ENCODE results near the gene BAIAP2. TPM values are rescaled to one million over a fixed set of nuclear protein-coding genes. Genes with fewer than 3 reads are reported as not detected.

Gene BAIAP2
- polyA plus RNA-seq, 3 donors from 2014 or later = 1.1 to 5.1 (median 4.7) TPM

DNA sequence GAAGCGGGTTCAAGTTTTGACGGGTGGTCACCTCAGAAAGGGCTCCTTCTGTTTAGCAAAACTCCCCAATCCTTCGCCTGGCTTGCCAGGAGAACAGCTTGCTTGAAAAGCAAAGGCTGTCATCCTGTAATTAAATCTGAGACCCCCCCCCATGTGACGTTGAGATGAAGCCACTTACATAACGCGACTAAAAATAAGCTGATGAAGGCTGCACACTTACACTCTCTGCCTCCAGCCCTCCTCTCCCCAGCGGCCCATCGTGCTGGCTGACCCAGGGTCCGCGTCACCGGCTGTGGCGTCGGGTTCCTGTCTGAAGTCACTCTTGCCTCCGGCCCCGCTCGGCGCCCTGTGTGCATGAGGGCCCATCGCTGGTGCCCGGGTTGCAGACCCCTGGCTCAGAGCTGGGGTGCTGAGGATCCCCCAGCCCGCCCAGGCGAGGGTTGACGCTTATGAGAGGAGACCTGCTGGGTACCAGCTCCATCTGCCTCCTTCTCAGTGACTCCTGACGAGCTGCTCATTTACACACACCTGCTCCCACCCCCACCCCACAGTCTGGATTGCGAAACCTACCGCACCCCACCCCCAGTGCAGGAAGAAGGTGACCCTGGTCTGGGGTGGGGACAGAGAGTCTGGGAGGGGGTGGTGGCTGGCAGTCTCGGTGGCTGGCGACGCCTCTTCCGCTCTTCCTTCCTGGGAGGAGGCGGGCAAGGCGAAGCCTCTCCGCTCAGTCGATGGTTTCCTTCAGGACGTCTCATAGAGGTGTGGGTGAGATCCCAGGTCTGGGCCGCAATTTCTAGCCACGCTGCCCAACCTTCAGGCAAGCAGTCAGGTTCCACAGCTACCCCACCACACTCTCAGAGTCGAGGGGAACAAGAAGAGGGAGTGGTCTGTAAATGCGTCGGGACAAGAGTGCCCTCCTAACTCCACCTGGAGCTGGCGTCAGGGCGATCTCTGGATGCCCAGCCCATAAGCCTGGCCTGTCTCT is 3.1 kb upstream of the BAIAP2 start:
- H3K27me3 Mint-ChIP-seq (ENCODE audit: low read depth in 3 of 3) = peaks cover 9 to 33% (median 14%) of the 10 kb centered on the region in 3 donors
- H3K4me3 Mint-ChIP-seq = peak overlapping the region in 1 of 5 donors; percentile 24
- H3K36me3 Mint-ChIP-seq = peaks cover 0 to 2% (median 0%) of the 10 kb centered on the region in 3 donors
- H3K27ac Mint-ChIP-seq = no peak overlapping the region
- peaks cover 17 to 20% of the 10 kb centered on the region in 2 donors for H3K4me1 Mint-ChIP-seq
- no peak for DNase-seq
- no peaks in the 10 kb centered on the region for H3K9me3 Mint-ChIP-seq

DNA sequence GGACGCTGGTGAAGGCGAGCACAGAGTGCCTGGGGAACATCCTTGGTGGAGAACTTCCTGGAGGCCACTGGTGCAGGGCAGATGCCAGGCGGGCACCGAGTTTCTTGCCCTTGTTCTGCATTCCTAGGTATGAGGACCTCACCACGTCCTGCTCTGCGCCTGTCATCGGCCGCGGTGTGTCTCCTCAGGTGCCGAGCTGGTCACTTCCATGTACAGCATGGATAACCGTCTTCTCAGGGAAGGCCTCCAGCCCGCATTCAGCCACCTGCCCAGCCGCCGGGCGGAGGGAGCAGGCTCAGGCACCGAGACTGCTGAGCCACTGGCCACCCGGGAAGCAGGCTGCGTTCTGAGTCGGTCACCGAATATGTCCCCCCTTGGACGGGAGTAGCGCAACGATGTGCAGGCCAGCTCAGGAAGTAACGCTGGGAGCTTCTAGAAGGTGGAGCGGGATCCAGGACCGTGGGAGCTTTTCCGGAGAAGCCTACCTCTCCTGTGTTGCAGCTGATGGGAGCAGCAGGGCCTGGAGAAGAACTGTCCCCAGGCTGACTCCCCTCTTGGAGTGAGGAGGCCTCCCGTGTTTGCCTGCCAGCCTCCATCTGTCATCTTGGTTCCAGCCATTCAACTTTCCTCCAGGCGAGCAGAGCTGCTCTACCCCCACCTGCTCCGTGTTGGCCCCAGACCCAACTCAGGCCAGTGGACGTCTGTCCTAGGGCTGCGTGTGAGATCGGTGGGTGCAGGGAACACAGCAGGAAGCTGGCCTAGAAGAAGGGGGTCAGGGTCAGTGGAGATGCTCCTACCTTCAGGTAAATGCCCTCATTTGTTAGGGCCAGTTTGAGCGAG is 2.1 kb upstream of the BAIAP2 start:
- Mint-ChIP-seq H3K27me3 (ENCODE audit: low read depth in 3 of 3) (peaks cover 9 to 30% (median 14%) of the 10 kb centered on the region in 3 donors), H3K27ac (peak overlapping the region in 2 of 6 donors; percentile 17 to 53)
- DNase-seq = no peak

DNA sequence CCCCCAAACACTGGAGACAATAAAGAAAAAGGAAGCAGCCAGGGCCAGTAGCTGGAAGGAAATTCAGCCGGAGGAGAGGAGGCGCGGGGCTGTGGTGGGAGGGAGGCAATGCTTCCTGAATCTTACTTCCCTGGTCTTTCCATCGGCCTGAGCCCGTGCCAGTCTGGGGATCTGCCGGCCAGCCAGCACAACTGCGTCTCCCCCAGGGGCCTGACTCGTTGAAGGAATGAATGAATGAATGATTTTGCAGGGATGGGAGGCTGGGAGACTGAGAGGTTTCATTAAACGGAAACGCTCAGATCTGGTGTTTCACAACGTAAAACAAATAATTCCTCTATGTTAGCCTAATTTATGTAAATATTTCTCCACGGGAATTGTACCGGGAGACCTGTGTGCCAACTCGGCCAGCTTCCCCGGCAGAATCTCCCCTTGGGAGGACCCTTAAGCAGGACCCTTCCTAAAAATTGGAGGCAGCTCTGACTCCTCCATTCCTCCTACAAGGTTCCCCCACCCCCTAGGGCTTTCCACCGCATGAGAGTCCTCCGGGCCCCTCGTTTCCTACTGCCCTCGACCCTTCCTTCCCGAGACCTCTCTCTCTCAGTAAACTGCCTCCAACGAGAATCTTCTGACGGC is 1.3 kb upstream of the BAIAP2 start:
- H3K4me1 Mint-ChIP-seq = peaks cover 17 to 21% of the 10 kb centered on the region in 2 donors
- H3K27ac Mint-ChIP-seq = peak overlapping the region in 4 of 6 donors; percentile 17 to 74 (median 36)
- peaks cover 9 to 30% (median 14%) of the 10 kb centered on the region in 3 donors for H3K27me3 Mint-ChIP-seq (ENCODE audit: low read depth in 3 of 3)
- peak overlapping the region; percentile 73 to 83 (median 79) for H3K4me3 Mint-ChIP-seq
- no peaks in the 10 kb centered on the region for H3K9me3 Mint-ChIP-seq
- H3K36me3 Mint-ChIP-seq = no peaks in the 10 kb centered on the region
- DNase-seq = no peak

More for the DNA sequence above, 2.1 kb upstream of the BAIAP2 start:
- Mint-ChIP-seq H3K4me1 (peaks cover 17 to 21% of the 10 kb centered on the region in 2 donors), H3K9me3 (no peaks in the 10 kb centered on the region), H3K4me3 (peak overlapping the region; percentile 73 to 83 (median 79)), H3K36me3 (no peaks in the 10 kb centered on the region)

DNA sequence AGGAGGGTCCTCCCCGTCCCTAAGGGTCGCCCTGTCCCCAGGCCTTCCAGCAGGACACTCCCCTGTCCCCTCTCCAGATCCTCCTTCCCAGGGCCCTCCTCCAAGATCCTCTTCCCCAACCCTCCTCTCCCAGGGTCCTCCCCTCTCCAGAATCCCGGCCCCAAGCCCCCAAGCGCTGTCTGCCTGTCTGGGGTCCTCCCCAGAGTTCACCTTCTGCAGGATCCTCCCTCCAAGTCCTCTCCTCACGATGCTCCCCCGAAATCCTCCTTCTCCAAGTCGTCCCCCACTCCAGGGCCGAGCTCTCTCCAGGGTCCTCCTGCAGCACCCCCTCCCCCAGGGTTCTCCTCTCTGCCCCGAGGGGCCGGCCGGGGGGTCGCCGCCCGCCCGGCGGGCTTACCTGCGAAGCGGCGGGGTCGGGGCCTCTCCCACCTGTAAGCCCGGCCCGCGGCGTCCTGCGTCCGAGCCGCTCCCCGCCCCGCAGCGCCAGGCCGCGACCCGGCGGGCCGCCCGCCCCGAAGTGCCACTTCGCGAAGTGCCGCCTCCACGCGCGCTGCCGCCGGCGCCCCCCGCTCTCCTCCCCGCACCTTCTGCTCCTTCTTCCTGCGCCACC is 678 bp upstream of the BAIAP2 start:
- no peaks in the 10 kb centered on the region for H3K9me3 Mint-ChIP-seq
- H3K36me3 Mint-ChIP-seq = no peaks in the 10 kb centered on the region
- DNase-seq = no peak
- peak overlapping the region; percentile 73 to 91 (median 79) for H3K4me3 Mint-ChIP-seq
- H3K4me1 Mint-ChIP-seq = peaks cover 17 to 21% of the 10 kb centered on the region in 2 donors
- peaks cover 9 to 24% (median 14%) of the 10 kb centered on the region in 3 donors for H3K27me3 Mint-ChIP-seq (ENCODE audit: low read depth in 3 of 3)
- H3K27ac Mint-ChIP-seq = peak overlapping the region in 2 of 6 donors; percentile 20 to 74

DNA sequence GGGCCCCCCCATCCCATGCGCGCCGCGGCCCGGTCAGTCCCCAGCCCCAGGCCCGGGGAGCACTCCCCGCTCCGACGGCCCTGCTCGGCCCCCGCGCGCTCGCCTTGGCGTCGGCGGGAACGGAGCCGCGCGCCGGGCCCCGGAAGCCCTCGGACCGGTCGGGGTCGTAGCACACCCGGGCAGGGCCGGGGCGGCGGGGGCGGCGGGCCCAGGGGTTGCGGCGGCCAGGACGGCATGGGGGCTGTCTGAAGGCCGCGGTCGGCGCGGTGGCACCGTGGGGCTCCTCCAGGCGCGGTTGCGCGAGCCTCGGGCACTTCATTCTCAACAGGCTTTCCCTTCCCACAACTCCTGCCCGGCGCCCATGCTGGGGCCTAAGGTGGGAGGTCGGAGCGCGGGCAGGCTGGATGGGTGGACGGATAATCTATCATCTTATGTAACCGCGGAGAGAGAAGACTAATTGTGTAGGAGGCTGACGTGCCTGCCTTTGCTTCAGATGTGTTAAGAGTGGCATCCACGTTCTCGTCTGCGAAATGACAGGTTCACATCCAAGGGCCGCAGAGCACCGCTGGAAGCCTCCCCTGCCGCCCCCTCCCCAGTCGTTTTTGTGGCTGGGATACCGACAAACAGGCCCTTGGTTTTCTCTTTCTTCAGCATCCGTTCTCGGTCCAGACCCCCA is 708 bp downstream of the BAIAP2 start:
- DNase-seq = peak in 2 of 3 donors; percentile 19 to 23
- H3K27me3 Mint-ChIP-seq (ENCODE audit: low read depth in 3 of 3) = peaks cover 9 to 22% (median 14%) of the 10 kb centered on the region in 3 donors
- peaks cover 17 to 21% of the 10 kb centered on the region in 2 donors for H3K4me1 Mint-ChIP-seq
- peak overlapping the region; percentile 76 to 83 (median 82) for H3K4me3 Mint-ChIP-seq
- no peaks in the 10 kb centered on the region for H3K9me3 Mint-ChIP-seq
- no peaks in the 10 kb centered on the region for H3K36me3 Mint-ChIP-seq
- H3K27ac Mint-ChIP-seq = peak overlapping the region in 3 of 6 donors; percentile 62 to 67 (median 63)

DNA sequence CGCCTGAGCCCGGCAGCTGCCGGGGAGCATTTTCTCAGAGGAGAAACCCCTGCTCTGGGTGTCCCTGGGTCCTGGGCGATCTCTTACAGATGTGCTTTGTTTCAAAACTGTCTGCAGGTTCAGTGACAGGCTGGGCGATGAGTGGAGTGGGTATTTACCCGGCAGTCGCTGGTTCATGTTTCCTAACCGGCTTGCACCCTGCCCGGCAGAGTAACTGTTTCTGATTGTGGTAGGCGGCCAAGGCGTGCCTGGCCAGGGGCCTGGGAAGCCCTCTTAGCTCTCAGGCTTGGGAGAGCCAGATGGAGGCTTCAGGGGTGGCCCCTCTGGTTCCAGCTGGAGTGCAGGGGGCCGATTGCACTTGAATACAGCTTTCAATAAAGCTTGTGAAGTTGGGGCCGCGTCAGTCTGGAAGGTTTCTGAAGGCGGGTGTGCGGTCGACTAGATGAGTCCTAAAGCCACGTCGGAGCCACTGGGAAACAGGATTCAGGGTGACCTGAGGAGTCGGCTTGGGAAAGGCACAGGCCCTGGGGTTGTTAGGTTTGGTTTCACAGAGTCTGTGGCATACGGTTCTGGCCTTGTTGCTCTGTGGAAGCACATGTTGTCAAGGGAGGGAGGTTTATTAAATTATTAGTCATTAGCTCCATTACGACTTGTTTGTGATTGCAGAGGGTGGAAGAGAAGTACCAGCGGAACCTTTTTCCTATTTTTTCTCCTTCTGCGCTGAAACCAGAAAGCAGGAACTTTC is 1.4 kb downstream of the BAIAP2 start:
- Mint-ChIP-seq H3K27ac (peak overlapping the region in 2 of 6 donors; percentile 30 to 44), H3K9me3 (no peaks in the 10 kb centered on the region), H3K4me3 (peak overlapping the region; percentile 76 to 83 (median 82)), H3K27me3 (ENCODE audit: low read depth in 3 of 3) (peaks cover 9 to 19% (median 12%) of the 10 kb centered on the region in 3 donors), H3K36me3 (no peaks in the 10 kb centered on the region), H3K4me1 (peaks cover 17 to 21% of the 10 kb centered on the region in 2 donors)
- DNase-seq = no peak

DNA sequence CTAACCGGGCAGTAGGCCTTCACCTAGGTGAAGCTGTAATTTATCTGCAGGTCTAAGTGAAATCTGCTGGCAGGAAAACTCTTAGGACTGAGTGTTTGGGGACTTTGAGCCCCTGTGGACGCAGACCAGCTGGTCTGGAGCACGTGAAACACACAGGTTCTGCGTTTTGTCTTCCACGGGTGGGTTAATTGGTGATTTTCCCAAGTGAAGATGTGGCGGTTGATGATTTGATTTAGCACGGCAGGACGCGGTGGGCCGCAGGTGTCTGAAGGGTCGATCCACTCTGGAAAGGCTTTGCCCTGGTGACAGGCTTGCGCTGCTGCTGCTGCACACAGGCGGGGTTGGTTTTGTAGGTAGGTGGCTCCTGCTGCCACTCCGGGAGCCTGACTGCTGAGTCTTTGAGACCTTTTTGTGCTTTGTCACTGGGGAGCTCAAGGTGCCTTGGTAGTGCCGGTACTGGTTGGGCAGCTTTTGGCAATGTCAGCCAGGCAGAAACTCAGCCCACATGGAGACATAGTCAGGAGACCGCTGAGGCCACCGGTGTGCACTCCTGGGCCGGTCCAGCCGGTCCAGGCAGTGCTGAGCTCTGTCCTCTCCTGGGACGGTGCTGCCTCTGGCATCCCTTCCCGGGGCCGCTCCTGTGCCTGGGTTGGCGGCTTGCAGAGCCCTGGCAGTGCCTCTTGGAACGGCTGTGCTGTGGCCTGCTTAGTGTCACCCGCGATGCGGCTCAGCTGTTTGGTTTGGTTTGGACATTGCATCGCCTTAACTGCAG is 2.3 kb downstream of the BAIAP2 start:
- no peak for DNase-seq
- peak overlapping the region; percentile 76 to 83 (median 82) for H3K4me3 Mint-ChIP-seq
- no peaks in the 10 kb centered on the region for H3K36me3 Mint-ChIP-seq
- H3K4me1 Mint-ChIP-seq = peaks cover 17 to 20% of the 10 kb centered on the region in 2 donors
- peaks cover 9 to 18% (median 12%) of the 10 kb centered on the region in 3 donors for H3K27me3 Mint-ChIP-seq (ENCODE audit: low read depth in 3 of 3)
- H3K9me3 Mint-ChIP-seq = no peaks in the 10 kb centered on the region
- peak overlapping the region in 1 of 6 donors; percentile 44 for H3K27ac Mint-ChIP-seq

DNA sequence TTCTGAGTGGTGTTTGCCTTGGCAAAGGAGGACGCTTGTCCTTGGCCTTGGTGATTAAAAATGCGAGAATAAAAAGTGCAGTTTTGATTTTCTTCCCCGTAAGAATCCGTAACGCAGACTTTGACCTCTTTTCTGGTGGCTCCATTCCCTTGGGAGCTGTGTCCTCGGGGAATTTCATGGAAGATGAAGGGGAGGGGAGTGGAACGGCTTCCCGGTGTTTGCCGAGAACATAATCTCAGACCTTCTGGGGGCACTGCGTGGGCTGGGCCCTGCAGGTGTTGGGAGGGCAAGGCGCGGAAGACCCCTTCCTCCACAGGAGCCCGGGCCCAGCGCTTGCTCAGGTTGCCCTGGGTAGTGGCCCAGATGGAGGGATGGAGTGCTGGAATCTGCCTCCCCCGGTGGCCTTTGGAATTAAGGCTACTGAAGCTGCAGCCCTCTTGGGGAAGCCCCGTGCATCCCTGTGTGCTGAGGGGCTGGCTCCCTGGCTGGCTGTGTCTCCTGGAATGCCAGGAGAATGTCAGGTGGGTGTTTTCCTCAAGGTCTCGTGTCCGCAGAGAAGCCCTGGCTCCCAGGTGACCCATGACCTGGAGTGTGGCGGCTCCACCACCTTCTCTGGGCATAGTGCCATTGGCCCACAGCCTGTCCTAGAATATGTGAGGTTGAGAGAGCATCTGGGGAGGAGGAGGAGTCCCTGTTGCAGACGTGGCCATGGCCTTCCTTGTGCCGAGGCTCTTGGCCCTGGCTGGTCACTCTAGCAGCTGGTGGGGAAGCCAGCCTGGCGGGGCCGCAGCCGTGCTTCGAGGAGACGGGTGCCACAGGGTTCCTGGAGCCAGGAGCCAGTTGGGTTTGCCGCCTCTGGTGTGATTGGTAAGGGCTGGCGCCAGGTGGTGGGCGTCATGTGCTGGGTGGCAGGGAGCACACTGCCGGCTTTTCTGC is 3.1 kb downstream of the BAIAP2 start:
- H3K36me3 Mint-ChIP-seq = no peaks in the 10 kb centered on the region
- peaks cover 9 to 13% (median 12%) of the 10 kb centered on the region in 3 donors for H3K27me3 Mint-ChIP-seq (ENCODE audit: low read depth in 3 of 3)
- H3K4me1 Mint-ChIP-seq = peaks cover 16 to 19% of the 10 kb centered on the region in 2 donors
- H3K27ac Mint-ChIP-seq = no peak overlapping the region
- DNase-seq = no peak
- no peaks in the 10 kb centered on the region for H3K9me3 Mint-ChIP-seq
- H3K4me3 Mint-ChIP-seq = peak overlapping the region in 1 of 5 donors; percentile 44

DNA sequence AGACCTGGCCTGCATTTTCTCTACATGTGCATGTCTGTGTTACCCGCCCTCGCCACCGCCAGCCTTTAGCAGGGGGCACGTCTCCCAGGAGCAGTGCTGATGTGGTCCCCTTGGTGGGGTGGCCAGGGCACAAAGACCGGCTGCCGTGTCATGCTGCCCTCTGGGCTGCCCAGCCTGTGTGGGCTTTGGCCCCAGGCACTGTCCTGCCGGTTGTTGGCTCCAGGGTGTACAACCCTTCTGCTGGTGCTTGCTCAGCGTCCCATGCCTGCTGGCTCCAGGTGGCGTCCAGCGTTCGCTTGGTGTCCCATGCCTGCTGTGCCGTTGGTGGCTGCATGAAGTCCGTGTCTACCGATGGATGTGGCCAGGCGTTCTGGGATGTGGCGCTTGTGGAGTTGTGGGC is 4.1 kb downstream of the BAIAP2 start:
- Mint-ChIP-seq H3K4me3 (no peak overlapping the region), H3K36me3 (no peaks in the 10 kb centered on the region), H3K4me1 (peaks cover 6 to 9% of the 10 kb centered on the region in 2 donors), H3K27ac (no peak overlapping the region), H3K9me3 (no peaks in the 10 kb centered on the region), H3K27me3 (ENCODE audit: low read depth in 3 of 3) (peaks cover 5 to 10% (median 9%) of the 10 kb centered on the region in 3 donors)
- DNase-seq = no peak

DNA sequence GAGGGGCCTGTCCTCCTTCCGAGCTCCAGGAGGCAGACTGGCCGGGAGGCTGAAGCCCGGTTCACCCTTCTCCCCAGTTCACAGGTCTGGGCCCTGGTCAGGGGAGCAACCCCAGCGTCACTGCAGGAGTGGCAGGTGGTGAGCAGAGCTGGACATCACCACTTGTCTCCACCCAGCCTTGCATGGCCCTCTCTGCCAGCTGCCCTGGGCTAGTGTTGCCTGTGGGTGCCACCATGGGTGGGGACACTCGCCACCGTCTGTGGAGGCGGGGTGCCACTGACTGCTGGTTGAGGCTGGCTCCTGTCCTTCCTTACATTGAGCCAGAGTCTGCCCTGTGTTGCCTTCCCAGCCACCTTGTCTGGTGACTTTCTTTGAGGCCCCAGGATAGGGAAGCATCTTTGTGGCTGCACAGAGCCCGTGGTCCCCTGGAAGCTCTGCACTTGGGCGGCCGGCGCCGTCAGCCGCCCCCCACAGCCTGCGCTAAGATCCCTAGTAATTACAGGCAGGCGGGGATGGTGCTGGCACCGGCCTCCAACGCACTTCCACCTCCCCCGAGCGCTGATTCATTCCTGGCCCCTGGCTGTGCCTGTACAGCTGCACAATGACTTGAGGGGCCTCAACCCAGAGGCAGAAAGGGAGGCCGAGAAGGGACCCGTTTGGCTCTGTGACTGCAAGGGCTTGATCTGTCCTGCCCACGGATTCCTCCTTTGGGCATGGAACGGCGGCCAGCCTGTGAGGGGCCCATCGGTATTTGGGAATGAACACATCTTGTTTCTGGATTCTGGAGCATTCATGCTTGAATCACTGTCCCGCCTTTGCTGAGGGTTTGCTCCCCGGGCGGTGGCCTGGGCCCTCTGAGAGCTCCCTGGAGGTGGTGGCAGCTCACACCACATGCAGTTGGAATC is 5.2 kb downstream of the BAIAP2 start:
- no peak for DNase-seq
- no peak overlapping the region for H3K27ac Mint-ChIP-seq
- H3K27me3 Mint-ChIP-seq (ENCODE audit: low read depth in 3 of 3) = peaks cover 3 to 7% (median 4%) of the 10 kb centered on the region in 3 donors
- H3K4me1 Mint-ChIP-seq = peaks cover 5 to 8% of the 10 kb centered on the region in 2 donors
- no peak overlapping the region for H3K4me3 Mint-ChIP-seq
- no peaks in the 10 kb centered on the region for H3K36me3 Mint-ChIP-seq
- no peaks in the 10 kb centered on the region for H3K9me3 Mint-ChIP-seq

Data from immature natural killer cell (primary cell).